IPS DF 6.9 (cell line): ENCODE measurements around the gene MARCHF5.
"Not testable (repeated sequence)": the region's sequence is repeated elsewhere in the genome, so short reads cannot be mapped to it uniquely, and the experiment has no call there.

Experiments used
- DNase-seq: peaks from one replicate; pipeline ENCODE4 v3.0.0-alpha.2; 2013; ENCODE audit warnings: low read depth, low spot score
- H3K27ac ChIP-seq: one replicate; pipeline ENCODE4 v1.5.1; 2013; ENCODE audit warnings: low read length, control low read depth
- H3K27me3 ChIP-seq: 2 replicates; pipeline ENCODE4 v1.6.1; 2013; ENCODE audit warnings: mild to moderate bottlenecking, low read length; ENCODE audit not compliant: control insufficient read depth, insufficient read depth
- H3K36me3 ChIP-seq: 2 replicates; pipeline ENCODE4 v1.6.1; 2013; ENCODE audit warnings: low read length; ENCODE audit not compliant: control insufficient read depth, insufficient read depth
- H3K4me1 ChIP-seq: 2 replicates; pipeline ENCODE4 v1.6.1; 2013; ENCODE audit warnings: low read length; ENCODE audit not compliant: control insufficient read depth, insufficient read depth
- H3K4me3 ChIP-seq: 2 replicates; pipeline ENCODE4 v1.5.1; 2013; ENCODE audit warnings: mild to moderate bottlenecking, low read length
- H3K9me3 ChIP-seq: 2 replicates; pipeline ENCODE4 v1.6.1; 2013; ENCODE audit warnings: low read length, inconsistent platforms; ENCODE audit not compliant: control insufficient read depth, insufficient read depth
- WGBS: extraction: QIAGEN DNeasy Blood & Tissue Kit; methylation state at CpG from one replicate; pipeline ENCODE4 v1.1.7; 2013; ENCODE audit warnings: mixed read lengths, missing lambda C conversion rate; ENCODE audit not compliant: insufficient read length, insufficient coverage; 5-methylcytosine and 5-hydroxymethylcytosine counted together

MARCHF5 gene

DNA sequence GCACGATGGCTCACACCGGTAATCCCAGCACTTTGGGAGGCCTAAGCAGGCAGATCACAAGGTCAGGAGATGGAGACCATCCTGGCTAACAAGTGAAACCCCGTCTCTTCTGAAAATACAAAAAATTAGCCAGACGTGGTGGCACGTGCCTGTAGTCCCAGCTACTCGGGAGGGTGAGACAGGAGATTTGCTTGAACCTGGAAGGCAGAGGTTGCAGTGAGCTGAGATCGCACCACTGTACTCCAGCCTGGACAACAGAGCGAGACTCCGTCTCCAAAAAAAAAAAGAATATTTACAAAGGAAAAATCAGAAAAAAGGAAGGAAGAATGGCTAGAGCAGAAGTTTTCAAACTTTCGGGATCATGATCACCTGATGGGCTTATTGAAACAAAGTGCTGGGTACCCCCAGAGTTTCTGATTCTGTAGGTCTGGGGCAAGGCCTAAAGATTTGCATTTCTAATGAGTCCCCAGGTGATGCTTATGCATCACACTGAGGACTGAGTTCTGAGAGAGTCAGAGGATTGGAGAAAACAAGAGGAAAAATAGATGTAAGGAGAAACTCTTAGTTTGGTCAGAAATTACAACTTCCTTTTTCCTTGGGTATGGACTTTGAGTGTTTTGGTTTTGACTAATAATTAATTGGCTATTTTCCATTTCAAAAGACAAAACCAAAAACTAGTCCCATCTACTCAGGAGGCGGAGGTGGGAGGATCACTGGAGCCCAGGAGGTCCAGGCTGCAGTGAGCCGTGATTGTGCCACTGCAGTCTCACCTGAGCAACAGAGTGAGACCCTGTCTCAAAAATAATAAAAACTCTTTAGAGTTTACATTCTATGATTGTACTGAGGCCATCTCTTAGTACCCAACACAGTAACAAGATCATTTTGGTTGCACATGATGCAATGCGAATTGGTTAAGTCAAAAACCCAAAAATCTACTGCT lies 14.4 kb downstream of the MARCHF5 start:
- no peak for DNase-seq
- H3K36me3 ChIP-seq: no peaks in the 10 kb centered on the region
- H3K27me3 ChIP-seq: no peaks in the 10 kb centered on the region
- no peak overlapping the region for H3K4me3 ChIP-seq
- H3K9me3 ChIP-seq: no peaks in the 10 kb centered on the region
- no peaks in the 10 kb centered on the region; the same call in 1 of the 2 replicates for H3K4me1 ChIP-seq
- WGBS: no CpG with 5 or more reads among the region's 13 CpGs
- H3K27ac ChIP-seq: peak overlapping the region; percentile 95

DNA sequence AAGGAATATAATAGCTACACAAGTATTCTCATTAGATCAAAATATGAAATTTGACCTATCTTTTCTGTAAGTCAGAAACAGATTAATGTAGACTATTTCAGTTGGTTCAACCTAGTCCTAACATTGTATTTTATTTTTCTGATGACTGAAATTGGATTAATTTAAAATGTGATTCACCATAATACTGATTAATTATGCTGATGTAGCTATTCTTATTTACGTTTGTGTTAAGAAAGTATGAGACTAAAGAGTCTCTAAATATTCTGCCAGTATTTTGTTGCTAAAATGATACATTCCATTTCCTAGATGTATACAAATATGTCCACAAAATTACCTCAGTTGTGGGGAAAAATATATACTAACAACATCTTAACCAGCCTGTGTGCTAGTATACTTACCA lies 18.3 kb downstream of the MARCHF5 start:
- DNase-seq: no peak
- Histone ChIP-seq H3K27ac (no peak overlapping the region), H3K36me3 (no peaks in the 10 kb centered on the region; the same call in 1 of the 2 replicates), H3K9me3 (no peaks in the 10 kb centered on the region), H3K4me3 (no peak overlapping the region), H3K27me3 (no peaks in the 10 kb centered on the region), H3K4me1 (no peaks in the 10 kb centered on the region; the same call in 1 of the 2 replicates)
- no CpG with 5 or more reads among the region's 1 CpG for WGBS

DNA sequence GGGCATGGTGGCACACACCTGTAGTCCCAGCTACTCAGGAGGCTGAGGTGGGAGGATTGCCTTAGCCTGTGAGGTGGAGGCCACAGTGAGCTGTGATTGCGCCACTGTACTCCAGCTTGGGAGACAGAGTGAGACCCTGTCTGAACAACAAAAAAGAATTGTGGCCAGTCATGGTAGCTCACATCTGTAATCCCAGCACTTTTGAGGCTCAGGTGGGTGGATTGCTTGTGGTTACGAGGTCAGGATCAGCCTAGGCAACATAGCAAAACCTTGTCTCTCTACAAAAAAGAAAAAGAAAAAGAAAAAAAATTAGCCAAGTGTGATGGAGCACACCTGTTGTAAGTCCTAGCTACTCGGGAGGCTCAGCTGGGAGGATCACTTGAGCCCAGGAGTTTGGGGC lies 22.8 kb downstream of the MARCHF5 start:
- DNase-seq: no peak
- WGBS: no CpG with 5 or more reads among the region's 3 CpGs
- Histone ChIP-seq H3K4me1 (no peaks in the 10 kb centered on the region), H3K27me3 (no peaks in the 10 kb centered on the region), H3K4me3 (no peak overlapping the region), H3K27ac (no peak overlapping the region), H3K36me3 (no peaks in the 10 kb centered on the region; the same call in 1 of the 2 replicates), H3K9me3 (no peaks in the 10 kb centered on the region)

DNA sequence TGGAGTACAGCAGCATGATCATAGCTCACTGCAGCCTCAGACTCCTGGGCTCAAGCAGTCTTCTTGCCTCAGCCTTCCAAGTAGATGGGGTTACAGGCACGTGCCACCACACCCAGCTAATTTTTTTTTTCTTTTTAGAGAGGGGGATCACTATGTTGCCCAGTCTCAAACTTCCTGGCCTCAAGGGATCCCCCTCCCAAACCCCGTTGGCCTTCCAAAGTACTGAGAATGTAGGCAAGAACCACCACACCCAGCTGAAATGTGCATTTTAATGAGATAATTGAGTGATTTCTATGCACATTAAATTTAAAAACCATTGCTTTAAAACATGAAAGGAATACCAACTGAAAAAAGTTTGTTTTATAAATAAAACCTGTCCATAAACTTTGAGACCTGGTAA lies 25.6 kb downstream of the MARCHF5 start:
- WGBS: no CpG with 5 or more reads among the region's 2 CpGs
- H3K4me3 ChIP-seq: no peak overlapping the region

DNA sequence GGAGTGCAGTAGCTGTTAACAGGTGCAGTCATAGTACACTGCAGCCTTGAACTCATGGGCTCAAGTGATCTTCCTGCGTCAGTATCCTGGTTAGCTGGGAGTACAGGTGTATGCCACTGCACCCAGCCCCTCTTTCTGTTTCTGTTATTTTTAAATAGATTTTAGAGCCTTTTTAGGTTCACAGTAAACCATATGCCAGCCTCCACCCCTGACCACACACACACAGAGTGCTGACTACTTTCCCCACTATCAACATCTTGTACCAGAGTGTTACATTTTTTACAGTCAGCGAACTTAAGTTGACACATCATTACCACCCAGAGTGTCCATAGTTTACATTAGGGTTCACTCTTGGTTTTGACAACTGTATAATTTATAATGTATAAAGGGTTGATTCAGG lies 32.1 kb downstream of the MARCHF5 start:
- no CpG with 5 or more reads among the region's 2 CpGs for WGBS
- H3K27ac ChIP-seq: no peak overlapping the region
- no peaks in the 10 kb centered on the region for H3K27me3 ChIP-seq
- no peaks in the 10 kb centered on the region for H3K4me1 ChIP-seq
- no peak for DNase-seq
- no peak overlapping the region for H3K4me3 ChIP-seq
- H3K9me3 ChIP-seq: no peaks in the 10 kb centered on the region
- H3K36me3 ChIP-seq: no peaks in the 10 kb centered on the region

More for the DNA sequence above, 25.6 kb downstream of the MARCHF5 start:
- Histone ChIP-seq H3K27ac (no peak overlapping the region), H3K27me3 (no peaks in the 10 kb centered on the region), H3K4me1 (no peaks in the 10 kb centered on the region), H3K36me3 (no peaks in the 10 kb centered on the region), H3K9me3 (no peaks in the 10 kb centered on the region)
- no peak for DNase-seq

DNA sequence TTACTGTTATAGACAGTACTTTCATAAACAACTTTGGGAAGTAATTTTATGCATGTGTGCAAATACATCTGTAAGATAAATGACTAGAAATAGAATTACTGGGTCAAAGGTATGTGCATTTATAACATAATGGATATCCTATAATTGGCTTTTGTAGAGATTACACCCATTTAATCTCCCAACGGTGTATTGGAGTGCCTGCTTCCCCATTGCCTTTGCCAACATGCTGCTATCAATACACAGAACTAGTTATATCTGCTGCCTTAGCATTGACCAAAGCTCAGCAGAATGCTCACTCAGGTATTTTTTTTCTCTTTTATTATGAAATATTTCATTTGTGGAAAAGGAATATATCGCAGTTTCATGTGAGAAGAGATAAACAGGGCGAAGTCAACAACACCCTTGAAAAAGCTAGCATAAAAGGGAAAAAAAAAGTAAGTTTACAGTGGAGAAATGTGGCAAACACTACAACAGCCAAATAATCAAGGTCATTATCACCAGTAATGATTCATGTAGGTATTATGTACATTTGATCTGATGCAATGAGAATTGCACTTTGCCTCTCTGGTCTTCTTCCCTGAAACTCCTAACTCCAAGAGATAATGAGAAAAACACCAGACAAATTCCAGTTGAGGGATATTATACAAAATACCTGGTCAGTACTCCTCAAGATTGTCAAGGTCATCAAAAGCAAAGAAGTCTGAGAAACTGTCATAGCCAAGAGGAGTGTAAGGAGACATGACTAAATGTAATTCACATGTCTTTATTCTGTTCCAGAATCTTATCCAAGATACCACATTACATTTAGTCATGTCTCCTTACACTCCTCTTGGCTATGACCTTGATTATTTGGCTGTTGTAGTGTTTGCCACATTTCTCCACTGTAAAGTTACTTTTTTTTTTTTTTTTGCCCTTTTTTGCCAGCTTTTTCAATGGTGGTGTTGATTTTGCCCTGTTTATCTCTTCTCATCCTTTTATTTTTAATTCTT lies 36.8 kb downstream of the MARCHF5 start:
- H3K36me3 ChIP-seq: no peaks in the 10 kb centered on the region
- no peaks in the 10 kb centered on the region for H3K9me3 ChIP-seq
- no peak for DNase-seq
- H3K27me3 ChIP-seq: no peaks in the 10 kb centered on the region
- WGBS: no CpG with 5 or more reads among the region's 3 CpGs
- no peak overlapping the region for H3K27ac ChIP-seq
- no peak overlapping the region for H3K4me3 ChIP-seq
- no peaks in the 10 kb centered on the region; the same call in 1 of the 2 replicates for H3K4me1 ChIP-seq

DNA sequence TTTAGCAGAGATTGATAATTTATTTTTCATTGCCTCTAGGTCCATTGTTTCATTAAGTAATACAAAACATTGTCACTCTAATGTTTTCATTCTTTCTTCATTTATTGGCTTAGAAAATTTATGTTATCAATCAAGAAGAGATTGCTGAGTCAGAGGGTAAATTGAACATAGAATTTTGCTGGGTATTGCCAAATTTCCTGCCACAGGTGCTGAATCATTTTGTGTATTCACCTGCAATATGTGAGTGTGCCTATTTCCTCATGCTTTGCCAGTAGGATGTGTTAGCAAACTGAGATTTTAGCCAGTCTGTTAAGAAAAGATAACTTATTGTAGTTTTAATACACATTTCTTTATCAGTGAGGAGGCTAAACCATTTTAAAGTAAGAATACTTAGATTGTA lies 38.0 kb downstream of the MARCHF5 start:
- DNase-seq: no peak
- no peaks in the 10 kb centered on the region; the same call in 1 of the 2 replicates for H3K4me1 ChIP-seq
- H3K36me3 ChIP-seq: no peaks in the 10 kb centered on the region
- no peaks in the 10 kb centered on the region for H3K9me3 ChIP-seq
- H3K27ac ChIP-seq: no peak overlapping the region
- H3K4me3 ChIP-seq: no peak overlapping the region
- no peaks in the 10 kb centered on the region for H3K27me3 ChIP-seq

DNA sequence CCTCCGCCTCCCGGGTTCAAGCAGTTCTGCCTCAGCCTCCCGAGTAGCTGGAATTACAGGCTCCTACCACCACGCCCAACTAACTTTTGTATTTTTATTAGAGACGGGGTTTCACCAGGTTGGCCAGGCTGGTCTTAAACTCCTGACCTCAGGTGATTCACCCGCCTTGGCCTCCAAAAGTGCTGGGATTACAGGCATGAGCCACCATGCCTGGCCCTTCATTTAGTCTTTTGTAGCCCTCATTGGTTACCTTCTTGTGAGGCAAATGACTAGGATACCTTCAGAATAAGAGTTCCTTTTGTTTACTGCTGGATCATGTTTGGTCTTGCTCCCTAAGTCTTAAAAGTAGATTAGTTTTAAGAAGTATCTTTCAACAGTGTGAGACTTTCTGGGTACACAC lies 39.0 kb downstream of the MARCHF5 start:
- H3K4me3 ChIP-seq, H3K4me1 ChIP-seq, H3K9me3 ChIP-seq, DNase-seq, H3K27ac ChIP-seq, H3K36me3 ChIP-seq, H3K27me3 ChIP-seq: not testable (repeated sequence)
- WGBS: no CpG with 5 or more reads among the region's 6 CpGs

DNA sequence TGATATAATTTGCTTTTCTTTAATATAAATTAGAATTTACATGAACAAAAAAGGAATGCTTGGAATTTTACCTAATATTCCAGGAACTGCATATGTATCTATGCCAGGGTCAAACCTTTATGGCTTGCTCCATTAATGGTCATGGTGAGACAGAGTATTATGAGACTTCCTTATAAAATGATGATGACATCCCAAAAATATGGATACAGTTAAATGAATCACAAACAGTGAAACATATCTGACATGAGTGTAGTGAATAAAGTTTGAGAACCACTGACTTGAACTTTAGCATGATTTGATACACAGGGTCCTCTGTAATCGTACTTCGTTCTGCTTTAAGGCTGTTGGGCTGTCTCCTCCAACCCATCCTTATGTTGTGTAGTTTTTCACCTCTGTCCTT lies 51.8 kb downstream of the MARCHF5 start:
- no peak overlapping the region for H3K27ac ChIP-seq
- no peak for DNase-seq
- no peaks in the 10 kb centered on the region for H3K4me1 ChIP-seq
- no CpG with 5 or more reads among the region's 2 CpGs for WGBS
- H3K36me3 ChIP-seq: peaks cover 3% of the 10 kb centered on the region; the same call in 1 of the 2 replicates
- H3K9me3 ChIP-seq: no peaks in the 10 kb centered on the region
- no peaks in the 10 kb centered on the region for H3K27me3 ChIP-seq
- H3K4me3 ChIP-seq: no peak overlapping the region

DNA sequence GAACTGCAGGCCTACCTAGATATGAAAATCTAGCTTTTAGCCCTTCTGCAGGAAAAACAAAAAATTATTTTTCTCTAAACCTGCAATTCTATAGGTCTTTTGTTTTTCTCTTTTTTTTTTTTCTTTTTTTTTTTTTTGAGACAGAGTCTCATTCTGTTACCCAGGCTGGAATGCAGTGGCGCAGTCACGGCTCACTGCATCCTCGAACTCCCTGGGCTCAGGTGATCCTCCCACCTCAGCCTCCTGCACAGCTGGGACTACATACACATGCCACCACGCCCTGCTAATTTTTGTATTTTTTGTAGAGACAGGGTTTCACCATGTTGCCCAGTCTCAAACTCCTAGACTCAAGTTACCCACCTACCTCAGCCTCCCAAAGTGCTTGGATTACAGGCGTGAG lies 54.6 kb downstream of the MARCHF5 start:
- not testable (repeated sequence) for H3K4me3 ChIP-seq, H3K27ac ChIP-seq, H3K9me3 ChIP-seq, H3K36me3 ChIP-seq, H3K27me3 ChIP-seq, DNase-seq, H3K4me1 ChIP-seq
- WGBS: no CpG with 5 or more reads among the region's 5 CpGs
